Neural progenitor cell (in vitro differentiated cells): ENCODE data around the gene SURF6.

Experiments
- CTCF ChIP-seq: fragments of 200-600 bp; sonication (generic); IDR thresholded peaks from 2 replicates; pipeline ENCODE4 v1.5.1; 2017; ENCODE audit warnings: antibody characterized with exemption, mild to moderate bottlenecking
- EZH2phosphoT487 ChIP-seq: fragments of 200-600 bp; sonication (generic); IDR thresholded peaks from 2 replicates; pipeline ENCODE4 v1.6.1; 2017; ENCODE audit warnings: antibody characterized with exemption

- no peak for TF ChIP-seq CTCF
- TF ChIP-seq EZH2phosphoT487: no peak
Measured at GRCh38 chr9:133375724-133376654, 40.0 kb upstream of the SURF6 start, which contains the start of the genes STKLD1 and SURF4.
